Ishikawa (cell line): Measurements from ENCODE around the gene MAP1B.
A peak's percentile ranks its signal among the peaks of the same experiment; 100 is the strongest.

Experiments
- CEBPB ChIP-seq: IDR thresholded peaks from 2 replicates; pipeline ENCODE4 v1.6.1; 2012
- CREB1 ChIP-seq: IDR thresholded peaks from 2 replicates; pipeline ENCODE4 v1.6.1; 2012; ENCODE audit warnings: low read depth
- EGR1 ChIP-seq: IDR thresholded peaks from 2 replicates; pipeline ENCODE4 v1.6.1; 2012
- EP300 ChIP-seq: IDR thresholded peaks from 2 replicates; pipeline ENCODE4 v1.6.1; 2012; ENCODE audit warnings: borderline replicate concordance
- FOXM1 ChIP-seq: IDR thresholded peaks from 2 replicates; pipeline ENCODE4 v1.6.1; 2012; ENCODE audit warnings: low read depth, borderline replicate concordance
- NFIC ChIP-seq: IDR thresholded peaks from 2 replicates; pipeline ENCODE4 v1.6.1; 2012
- RAD21 ChIP-seq: IDR thresholded peaks from 2 replicates; pipeline ENCODE4 v1.6.1; 2012; ENCODE audit warnings: low read depth
- REST ChIP-seq: IDR thresholded peaks from 2 replicates; pipeline ENCODE4 v1.6.1; 2012; ENCODE audit warnings: low read depth, mild to moderate bottlenecking
- TAF1 ChIP-seq: IDR thresholded peaks from 2 replicates; pipeline ENCODE4 v1.6.1; 2012; ENCODE audit warnings: low read depth, mild to moderate bottlenecking
- TCF12 ChIP-seq: IDR thresholded peaks from 2 replicates; pipeline ENCODE4 v1.6.1; 2012; ENCODE audit warnings: low read depth
- TEAD4 ChIP-seq: IDR thresholded peaks from 2 replicates; pipeline ENCODE4 v1.6.1; 2012
- USF1 ChIP-seq: IDR thresholded peaks from 2 replicates; pipeline ENCODE4 v1.6.1; 2012
- YY1 ChIP-seq: IDR thresholded peaks from 2 replicates; pipeline ENCODE4 v1.6.1; 2012; ENCODE audit warnings: low read depth
- ZBTB7A ChIP-seq: IDR thresholded peaks from 2 replicates; pipeline ENCODE4 v1.6.1; 2012; ENCODE audit warnings: low read depth
- TF ChIP-seq, protein P1 (sequence below): IDR thresholded peaks from 2 replicates; pipeline ENCODE4 v1.6.1; 2012

The MAP1B gene

DNA sequence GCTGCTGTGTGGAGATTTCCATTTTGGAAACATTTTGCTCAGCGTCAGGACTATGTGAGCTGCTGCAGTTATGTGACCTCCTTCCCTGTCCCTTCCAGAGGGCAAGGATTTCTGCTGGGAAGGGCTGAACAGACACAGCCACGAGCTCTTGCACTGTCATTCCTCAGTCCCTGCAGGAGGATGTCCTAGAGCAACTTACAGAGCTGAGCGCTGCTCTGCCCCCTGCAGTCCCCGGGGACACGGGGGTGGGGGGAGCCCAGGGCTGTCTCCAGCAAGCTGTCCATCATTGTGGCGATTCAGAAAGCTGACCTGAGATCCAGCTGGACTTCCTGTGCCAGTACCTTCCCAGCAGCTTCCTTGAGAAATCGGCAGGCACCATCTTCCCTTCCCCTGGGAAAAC is 28.0 kb upstream of the MAP1B start:
- no peak for TF ChIP-seq CREB1
- TF ChIP-seq EGR1, result no peak
- TF ChIP-seq FOXM1, result no peak
- TF ChIP-seq REST, result no peak
- TF ChIP-seq NFIC, result no peak
- TF ChIP-seq RAD21, result no peak
- TF ChIP-seq USF1, result no peak
- TF ChIP-seq TEAD4, result no peak
- no peak for TF ChIP-seq CEBPB
- TF ChIP-seq TAF1, result no peak
- TF ChIP-seq EP300, result no peak
- TF ChIP-seq TCF12, result no peak
- TF ChIP-seq, protein P1, sequence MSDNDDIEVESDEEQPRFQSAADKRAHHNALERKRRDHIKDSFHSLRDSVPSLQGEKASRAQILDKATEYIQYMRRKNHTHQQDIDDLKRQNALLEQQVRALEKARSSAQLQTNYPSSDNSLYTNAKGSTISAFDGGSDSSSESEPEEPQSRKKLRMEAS, result no peak
- TF ChIP-seq YY1, result no peak
- TF ChIP-seq ZBTB7A, result no peak

- TF ChIP-seq RAD21 (0 out of 2 replicates have a peak, but pooled peaks have one; percentile 1), CREB1 (no peak), EGR1 (no peak), EP300 (no peak), TEAD4 (no peak), CEBPB (no peak), TAF1 (no peak), NFIC (no peak), USF1 (no peak)
Observed at GRCh38 chr5:72082048-72082447, 25.2 kb upstream of the MAP1B start.

DNA sequence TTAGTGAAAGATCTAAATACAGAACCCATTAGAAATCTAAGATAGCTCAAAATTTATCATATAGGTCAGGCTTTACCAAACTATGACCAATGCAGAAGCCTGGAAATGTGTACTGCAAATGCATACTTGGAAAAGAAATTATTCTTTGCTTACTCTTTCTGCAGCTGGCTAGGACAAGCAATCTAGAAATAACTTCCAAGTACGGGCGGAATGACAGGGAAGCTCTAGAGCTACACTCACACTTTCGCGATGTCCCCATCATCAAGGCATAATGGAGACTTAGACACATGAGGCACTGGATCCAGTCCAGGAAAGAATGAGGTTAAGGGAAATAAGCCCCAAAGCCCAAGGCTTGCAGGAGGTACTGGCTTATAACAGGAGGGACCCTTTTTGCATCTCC is 22.4 kb upstream of the MAP1B start:
- TF ChIP-seq REST, result no peak
- TF ChIP-seq CREB1, result no peak
- TF ChIP-seq USF1, result no peak

- TF ChIP-seq CREB1 (no peak), EP300 (no peak), REST (no peak), NFIC (no peak), EGR1 (no peak), RAD21 (no peak), USF1 (no peak), TEAD4 (no peak), CEBPB (no peak), FOXM1 (no peak), ZBTB7A (no peak), YY1 (no peak), TAF1 (no peak)
- TF ChIP-seq, protein P1, result no peak
Observed at GRCh38 chr5:72085319-72085718, 22.0 kb upstream of the MAP1B start.
